Ishikawa (cell line): ENCODE data around the gene RPL10A.

Experiments
- CEBPB ChIP-seq: IDR thresholded peaks from 2 replicates; pipeline ENCODE4 v1.6.1; 2012
- CREB1 ChIP-seq: IDR thresholded peaks from 2 replicates; pipeline ENCODE4 v1.6.1; 2012; ENCODE audit warnings: low read depth
- EGR1 ChIP-seq: IDR thresholded peaks from 2 replicates; pipeline ENCODE4 v1.6.1; 2012
- EP300 ChIP-seq: IDR thresholded peaks from 2 replicates; pipeline ENCODE4 v1.6.1; 2012; ENCODE audit warnings: borderline replicate concordance
- FOXM1 ChIP-seq: IDR thresholded peaks from 2 replicates; pipeline ENCODE4 v1.6.1; 2012; ENCODE audit warnings: low read depth, borderline replicate concordance
- MAX ChIP-seq: IDR thresholded peaks from 2 replicates; pipeline ENCODE4 v1.6.1; 2012
- NFIC ChIP-seq: IDR thresholded peaks from 2 replicates; pipeline ENCODE4 v1.6.1; 2012
- RAD21 ChIP-seq: IDR thresholded peaks from 2 replicates; pipeline ENCODE4 v1.6.1; 2012; ENCODE audit warnings: low read depth
- TAF1 ChIP-seq: IDR thresholded peaks from 2 replicates; pipeline ENCODE4 v1.6.1; 2012; ENCODE audit warnings: low read depth, mild to moderate bottlenecking
- TCF12 ChIP-seq: IDR thresholded peaks from 2 replicates; pipeline ENCODE4 v1.6.1; 2012; ENCODE audit warnings: low read depth
- TEAD4 ChIP-seq: IDR thresholded peaks from 2 replicates; pipeline ENCODE4 v1.6.1; 2012
- USF1 ChIP-seq: IDR thresholded peaks from 2 replicates; pipeline ENCODE4 v1.6.1; 2012
- YY1 ChIP-seq: IDR thresholded peaks from 2 replicates; pipeline ENCODE4 v1.6.1; 2012; ENCODE audit warnings: low read depth
- ZBTB7A ChIP-seq: IDR thresholded peaks from 2 replicates; pipeline ENCODE4 v1.6.1; 2012; ENCODE audit warnings: low read depth
- TF ChIP-seq, protein P1 (sequence below): IDR thresholded peaks from 2 replicates; pipeline ENCODE4 v1.6.1; 2012; ENCODE audit warnings: low read depth, mild to moderate bottlenecking

Gene RPL10A

DNA sequence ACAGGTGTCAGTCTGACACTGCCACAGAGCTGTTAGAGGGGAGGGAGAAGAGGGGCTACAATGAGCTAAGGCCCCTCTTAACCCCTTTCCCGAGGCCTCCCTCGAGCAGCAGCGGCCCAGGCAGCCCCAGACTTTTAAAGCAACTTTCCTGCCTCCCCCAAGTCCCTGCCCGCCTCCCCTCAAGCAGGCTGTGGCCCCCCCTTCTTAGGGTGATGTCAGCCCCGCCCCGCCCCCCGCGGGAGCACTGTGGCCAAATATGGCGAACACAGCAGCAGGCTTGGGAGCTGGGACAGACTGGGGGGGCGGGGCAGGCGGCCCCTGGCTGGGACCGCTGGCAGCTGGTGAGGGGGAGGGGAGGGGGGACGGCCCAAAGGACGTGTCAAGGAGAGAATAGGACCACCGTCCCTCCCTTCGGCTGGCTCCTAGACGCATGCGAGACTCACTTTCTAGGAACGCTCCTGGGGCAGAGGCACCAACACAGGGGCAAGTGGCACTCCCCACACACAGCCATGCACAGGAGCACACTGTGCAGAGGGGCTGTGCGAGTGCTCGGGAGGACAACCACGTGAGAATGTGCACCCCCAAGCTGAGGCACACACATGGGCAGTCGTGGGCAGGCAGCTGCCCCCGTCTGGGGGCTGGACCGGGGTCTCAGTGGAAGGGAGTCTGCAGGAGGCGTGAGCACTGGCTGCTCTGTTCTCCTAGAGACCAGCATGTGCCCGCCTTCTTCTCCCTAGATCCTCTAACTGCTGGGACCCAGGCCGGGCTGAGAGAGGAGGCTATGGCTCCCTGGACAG lies 22.0 kb downstream of the RPL10A start:
- TF ChIP-seq FOXM1 (no peak), EP300 (peak; percentile 78), USF1 (no peak), MAX (peak; percentile 54; the same call in 1 of the 2 replicates), YY1 (peak; percentile 73), RAD21 (no peak), TEAD4 (no peak), CREB1 (peak; percentile 45; the same call in 1 of the 2 replicates), NFIC (no peak), CEBPB (no peak), TCF12 (peak; percentile 57; the same call in 1 of the 2 replicates), TAF1 (no peak)
- TF ChIP-seq, protein P1, sequence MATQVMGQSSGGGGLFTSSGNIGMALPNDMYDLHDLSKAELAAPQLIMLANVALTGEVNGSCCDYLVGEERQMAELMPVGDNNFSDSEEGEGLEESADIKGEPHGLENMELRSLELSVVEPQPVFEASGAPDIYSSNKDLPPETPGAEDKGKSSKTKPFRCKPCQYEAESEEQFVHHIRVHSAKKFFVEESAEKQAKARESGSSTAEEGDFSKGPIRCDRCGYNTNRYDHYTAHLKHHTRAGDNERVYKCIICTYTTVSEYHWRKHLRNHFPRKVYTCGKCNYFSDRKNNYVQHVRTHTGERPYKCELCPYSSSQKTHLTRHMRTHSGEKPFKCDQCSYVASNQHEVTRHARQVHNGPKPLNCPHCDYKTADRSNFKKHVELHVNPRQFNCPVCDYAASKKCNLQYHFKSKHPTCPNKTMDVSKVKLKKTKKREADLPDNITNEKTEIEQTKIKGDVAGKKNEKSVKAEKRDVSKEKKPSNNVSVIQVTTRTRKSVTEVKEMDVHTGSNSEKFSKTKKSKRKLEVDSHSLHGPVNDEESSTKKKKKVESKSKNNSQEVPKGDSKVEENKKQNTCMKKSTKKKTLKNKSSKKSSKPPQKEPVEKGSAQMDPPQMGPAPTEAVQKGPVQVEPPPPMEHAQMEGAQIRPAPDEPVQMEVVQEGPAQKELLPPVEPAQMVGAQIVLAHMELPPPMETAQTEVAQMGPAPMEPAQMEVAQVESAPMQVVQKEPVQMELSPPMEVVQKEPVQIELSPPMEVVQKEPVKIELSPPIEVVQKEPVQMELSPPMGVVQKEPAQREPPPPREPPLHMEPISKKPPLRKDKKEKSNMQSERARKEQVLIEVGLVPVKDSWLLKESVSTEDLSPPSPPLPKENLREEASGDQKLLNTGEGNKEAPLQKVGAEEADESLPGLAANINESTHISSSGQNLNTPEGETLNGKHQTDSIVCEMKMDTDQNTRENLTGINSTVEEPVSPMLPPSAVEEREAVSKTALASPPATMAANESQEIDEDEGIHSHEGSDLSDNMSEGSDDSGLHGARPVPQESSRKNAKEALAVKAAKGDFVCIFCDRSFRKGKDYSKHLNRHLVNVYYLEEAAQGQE: no peak

GRCh38 chr6:35490821-35491557 lies 22.8 kb downstream of the RPL10A start:
- TF ChIP-seq TCF12 (no peak), TAF1 (no peak), RAD21 (no peak)

DNA sequence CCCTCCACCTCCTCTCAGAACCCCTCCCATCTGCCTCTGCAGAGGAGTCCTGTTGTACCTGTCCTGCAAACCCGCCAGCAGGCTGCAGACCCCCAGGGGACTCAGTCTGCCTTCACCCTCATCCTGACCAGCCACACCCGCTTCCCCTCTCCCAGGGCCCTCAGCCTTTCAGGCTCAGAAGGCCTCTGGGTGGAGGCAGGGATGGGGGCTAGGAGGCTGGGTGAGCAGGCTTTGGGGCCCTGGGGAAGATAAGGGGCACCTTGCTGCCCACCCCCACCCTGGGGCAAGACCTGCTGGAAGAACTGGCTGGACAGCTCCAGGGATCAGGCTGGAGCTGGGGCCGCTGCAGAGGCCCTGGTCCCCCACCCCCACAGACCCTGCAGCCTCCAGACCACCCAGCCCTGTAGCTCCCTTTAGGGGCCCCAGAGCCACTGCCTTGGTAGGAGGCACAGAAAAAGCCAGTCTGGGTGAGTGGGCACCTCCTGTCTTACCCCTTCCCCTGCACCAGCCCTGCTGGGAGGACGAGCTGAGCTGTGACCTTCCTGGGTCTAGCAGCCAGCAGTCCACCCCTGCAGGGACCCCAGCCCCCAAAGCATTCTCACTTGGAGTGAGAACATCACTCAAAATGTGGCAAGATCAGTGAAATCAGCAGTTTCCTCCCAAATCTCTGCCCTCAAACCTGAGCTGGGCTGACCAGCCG lies 23.5 kb downstream of the RPL10A start:
- TF ChIP-seq ZBTB7A (peak; percentile 35; the same call in 1 of the 2 replicates), MAX (no peak), NFIC (no peak), EGR1 (no peak), YY1 (no peak), FOXM1 (no peak)
- TF ChIP-seq, protein P1: peak; percentile 47

DNA sequence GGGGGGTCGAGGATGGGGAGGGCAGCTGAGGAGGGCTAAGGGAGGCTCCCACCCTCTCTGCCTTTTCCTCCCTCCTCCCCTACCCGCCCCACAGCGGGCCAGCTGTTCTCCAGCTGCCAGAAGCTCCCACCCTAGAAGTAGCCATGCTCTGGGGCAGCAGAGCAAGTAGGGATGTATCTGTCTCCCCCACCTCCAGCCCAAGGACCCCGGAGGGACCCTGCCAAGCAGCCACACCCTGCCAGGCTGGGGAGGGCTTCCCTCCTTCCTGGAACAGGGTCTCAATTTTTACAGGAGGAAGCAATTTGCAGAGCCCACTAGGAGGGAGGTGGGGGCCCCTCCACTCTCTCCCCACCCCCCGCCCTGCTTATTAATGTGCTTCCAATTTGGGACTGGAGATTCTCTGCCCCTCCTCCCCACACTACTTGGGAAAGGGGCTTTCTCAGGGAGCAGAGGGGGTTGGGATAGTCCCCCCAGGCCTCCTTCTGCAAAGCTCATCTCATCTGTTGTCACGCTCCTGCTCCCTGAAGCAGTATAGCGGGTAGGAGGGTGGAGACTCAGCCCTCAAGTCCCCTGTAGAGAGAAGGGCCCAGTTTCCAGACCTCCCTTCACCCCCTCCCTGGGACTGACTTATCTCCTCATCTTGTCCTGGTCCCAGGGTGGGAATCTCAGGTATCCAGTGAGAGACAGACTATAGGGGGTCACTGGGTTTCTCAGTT lies 24.2 kb downstream of the RPL10A start:
- TF ChIP-seq, protein P1: no peak
- no peak for TF ChIP-seq TEAD4
- no peak for TF ChIP-seq NFIC
- TF ChIP-seq TAF1: no peak
- no peak for TF ChIP-seq USF1
